Ovary (tissue), 9 donors: ENCODE results near the gene BRPF1. TPM values are rescaled to one million over a fixed set of nuclear protein-coding genes. Genes with fewer than 3 reads are reported as not detected.

Experiments used
- DNase-seq, 5 donors: peaks; one replicate each; pipeline ENCODE4 v3.0.0-alpha.2; 2019 to 2020
- H3K27ac ChIP-seq, 2 donors: fragments of 200-600 bp; one replicate each; pipeline versions ENCODE4 v1.5.1 to v1.8.0; 2019 to 2022
- H3K27me3 ChIP-seq: fragments of 200-600 bp; one replicate; pipeline ENCODE4 v1.8.0; 2022
- H3K36me3 ChIP-seq: fragments of 200-600 bp; sonication (generic); one replicate; pipeline ENCODE4 v1.5.1; 2019
- H3K4me1 ChIP-seq: one replicate; pipeline ENCODE4 v1.8.1; 2013; ENCODE audit warnings: mild to moderate bottlenecking, moderate library complexity; ENCODE audit not compliant: insufficient read depth
- H3K4me3 ChIP-seq: fragments of 200-600 bp; sonication (generic); one replicate; pipeline ENCODE4 v1.5.1; 2017
- H3K9me3 ChIP-seq, 2 donors: fragments of 200-600 bp in 1 of 2; sonication (generic) in 1 of 2; one replicate each; pipeline versions ENCODE4 v1.5.1 to v1.8.1; 2013 to 2019; ENCODE audit warnings: mild to moderate bottlenecking in 1 of 2, moderate library complexity in 1 of 2
- CTCF ChIP-seq, 3 donors: fragments of 450-650 bp in 2 of 3; fragments of 200-600 bp in 1 of 3; IDR thresholded peaks; one replicate each; pipeline versions ENCODE4 v1.5.1 to v1.8.0; 2016 to 2022; ENCODE audit warnings: antibody characterized with exemption in 3 of 3, mild to moderate bottlenecking in 1 of 3
- EP300 ChIP-seq: sonication (generic); formaldehyde crosslinking; IDR thresholded peaks from one replicate; pipeline ENCODE4 v1.6.1; 2017; ENCODE audit warnings: antibody characterized with exemption
- POLR2A ChIP-seq: fragments of 450-650 bp; IDR thresholded peaks from one replicate; pipeline ENCODE4 v1.6.1; 2017; ENCODE audit warnings: antibody characterized with exemption, mild to moderate bottlenecking, moderate library complexity
- WGBS, 3 donors: extraction: QIAGEN DNeasy Blood & Tissue Kit in 1 of 3; methylation state at CpG; one replicate each; pipeline versions ENCODE4 v1.1.5 to v1.1.7; 2013 to 2017; 5-methylcytosine and 5-hydroxymethylcytosine counted together
- intact Hi-C, 4 donors: fragments of 100-400 bp; cut with DNase I; formaldehyde crosslinking; loops; one replicate each; pipeline versions ENCODE4 v1.11.0 to v1.15.1; 2022 to 2023
- polyA plus RNA-seq, 2 donors: library from polyadenylated mRNA; stranded (reverse); fragments of 200-250 nt in 1 of 2; fragments of 350-450 nt in 1 of 2; fragmentation: Illumina TruSeq in 1 of 2; extraction: RNeasy Lipid Tissue Mini Kit (QIAGEN cat#74804) in 1 of 2; gene quantifications; one replicate each; pipeline ENCODE4 v1.2.3, GENCODE V29; 2013 to 2014
- total RNA-seq, 7 donors: library from RNA; depleted of rRNA in 2 of 7; stranded (reverse); fragments of >200 nt in 2 of 7; fragmentation: NEBNext Ultra II Directional in 3 of 7; extraction: Animal tissue kit (Norgen Biotek cat#: 25700) in 3 of 7; gene quantifications; one replicate each; pipeline versions ENCODE4 v1.1.0 to v1.2.4, GENCODE V29; 2016 to 2023
- donor health status: DM: no; HTN: no; CAD: no; lungs with moderate emphysema.
- donor health status: DM: no; HTN: no; CAD: no.
- donor health status: Bipolar disorder and iron deficiency.
- donor health status: DM: yes; HTN: yes; CAD: no.
- donor health status: DM: no; HTN: no; CAD: no.
- donor health status: DM: yes; HTN: yes; CAD: no.

The BRPF1 gene
- total and polyA plus RNA-seq, 9 donors: 7.2 to 26.4 (median 16.7) TPM

- Histone ChIP-seq H3K27me3 (no peaks in the 10 kb centered on the region), H3K9me3 (no peaks in the 10 kb centered on the region), H3K4me3 (no peak within 1 kb of the TSS), H3K36me3 (no peaks in the 10 kb centered on the region), H3K4me1 (peaks cover 6% of the 10 kb centered on the region), H3K27ac (no peak within 1 kb of the TSS)
- DNase-seq: no peak
- intact Hi-C loops: no loop called here
- WGBS, 3 donors: 2 to 4% (median 3%) methylated on average over 34 to 56 of the region's 56 CpGs
- TF ChIP-seq CTCF (IDR thresholded peaks at IDR 0.05): no peak
- no peak for TF ChIP-seq EP300
- no peak for TF ChIP-seq POLR2A
These were observed 27.7 kb upstream of the BRPF1 start, which contains the start of gene CPNE9 for GRCh38 chr3:9703736-9704346. Gene CPNE9 (plus strand): TSS chr3:9703833. CDS start chr3:9703997, 164 bp downstream.

- H3K4me1 ChIP-seq: peaks cover 6% of the 10 kb centered on the region
- peak in 3 of 5 donors; percentile 34 to 61 (median 52) for DNase-seq
- WGBS, 3 donors: 1% methylated on average over 42 to 62 of the region's 62 CpGs
- no peaks in the 10 kb centered on the region for H3K27me3 ChIP-seq
- intact Hi-C loops: no loop called here
- H3K27ac ChIP-seq: no peak overlapping the region
- H3K36me3 ChIP-seq: no peaks in the 10 kb centered on the region
- TF ChIP-seq CTCF (IDR thresholded peaks at IDR 0.05): no peak
- no peak for TF ChIP-seq POLR2A
- TF ChIP-seq EP300: no peak
- no peak overlapping the region for H3K4me3 ChIP-seq
- no peaks in the 10 kb centered on the region for H3K9me3 ChIP-seq
These were observed 26.9 kb upstream of the BRPF1 start for GRCh38 chr3:9704347-9705322.

- H3K36me3 ChIP-seq: no peaks in the 10 kb centered on the region
- TF ChIP-seq POLR2A (no peak), CTCF (IDR thresholded peaks at IDR 0.05) (no peak), EP300 (no peak)
- WGBS, 3 donors: 71 to 85% (median 79%) methylated on average over 3 of the region's 3 CpGs
- no peak overlapping the region for H3K27ac ChIP-seq
- H3K27me3 ChIP-seq: no peaks in the 10 kb centered on the region
- intact Hi-C loops: no loop called here
- H3K4me1 ChIP-seq: no peaks in the 10 kb centered on the region
- DNase-seq: no peak
- H3K9me3 ChIP-seq: no peaks in the 10 kb centered on the region
- no peak overlapping the region for H3K4me3 ChIP-seq
These were observed 21.3 kb upstream of the BRPF1 start for GRCh38 chr3:9710174-9710739.

- DNase-seq: no peak
- no peaks in the 10 kb centered on the region for H3K4me1 ChIP-seq
- intact Hi-C loops: no loop called here
- 85 to 97% (median 91%) methylated on average over 2 of the region's 2 CpGs for WGBS, 3 donors
- H3K4me3 ChIP-seq: no peak overlapping the region
- H3K27ac ChIP-seq: no peak overlapping the region
- TF ChIP-seq EP300 (no peak), CTCF (IDR thresholded peaks at IDR 0.05) (no peak), POLR2A (no peak)
- H3K36me3 ChIP-seq: no peaks in the 10 kb centered on the region
- no peaks in the 10 kb centered on the region for H3K9me3 ChIP-seq
- H3K27me3 ChIP-seq: no peaks in the 10 kb centered on the region
These were observed 19.1 kb upstream of the BRPF1 start for GRCh38 chr3:9712415-9712814.
